Loucy (cell line): ENCODE measurements around the gene CEP135.

Source experiments
- H2AFZ ChIP-seq: fragments of 200-600 bp; sonication (generic); 2 replicates; pipeline ENCODE4 v1.6.0; 2016; ENCODE audit warnings: antibody characterized with exemption, mild to moderate bottlenecking, low read length, moderate library complexity
- H3F3A ChIP-seq: fragments of 200-600 bp; 2 replicates; pipeline ENCODE4 v1.6.0; 2016; ENCODE audit warnings: antibody characterized with exemption, low read depth, mild to moderate bottlenecking
- H3K27me3 ChIP-seq: fragments of 200-600 bp; sonication (generic); 2 replicates; pipeline ENCODE4 v1.6.1; 2014; ENCODE audit warnings: low read length, mild to moderate bottlenecking; ENCODE audit not compliant: insufficient read depth, poor library complexity, severe bottlenecking
- H3K36me3 ChIP-seq: fragments of 200-600 bp; sonication (generic); 2 replicates; pipeline ENCODE4 v1.6.1; 2016; ENCODE audit warnings: low read length; ENCODE audit not compliant: insufficient read depth
- H3K4me1 ChIP-seq: fragments of 200-600 bp; sonication (generic); 2 replicates; pipeline ENCODE4 v1.5.1; 2014; ENCODE audit warnings: low read length, mild to moderate bottlenecking; ENCODE audit not compliant: insufficient read depth, poor library complexity, severe bottlenecking
- H3K4me2 ChIP-seq: fragments of 200-600 bp; sonication (generic); 2 replicates; pipeline ENCODE4 v1.6.0; 2014; ENCODE audit warnings: antibody characterized with exemption, low read length, low read depth, mild to moderate bottlenecking; ENCODE audit not compliant: poor library complexity, severe bottlenecking
- H3K4me3 ChIP-seq: fragments of 200-600 bp; sonication (generic); 2 replicates; pipeline ENCODE4 v1.5.1; 2014; ENCODE audit warnings: low read length, mild to moderate bottlenecking, mixed read lengths; ENCODE audit not compliant: poor library complexity, severe bottlenecking
- H3K79me2 ChIP-seq: fragments of 200-600 bp; sonication (generic); 2 replicates; pipeline ENCODE4 v1.6.1; 2014; ENCODE audit warnings: low read length; ENCODE audit not compliant: insufficient read depth
- H3K9ac ChIP-seq: fragments of 200-600 bp; sonication (generic); 2 replicates; pipeline ENCODE4 v1.6.0; 2014; ENCODE audit warnings: mild to moderate bottlenecking, low read depth, low read length, moderate library complexity; ENCODE audit not compliant: poor library complexity, severe bottlenecking
- H3K9me2 ChIP-seq: fragments of 200-600 bp; sonication (generic); replicated peaks from 2 replicates; pipeline ENCODE4 v1.6.1; 2016; ENCODE audit warnings: low read depth, low read length, mixed read lengths
- H3K9me3 ChIP-seq: fragments of 200-600 bp; sonication (generic); 2 replicates; pipeline ENCODE4 v1.6.1; 2014; ENCODE audit warnings: mild to moderate bottlenecking, antibody characterized with exemption, low read length, low read depth; ENCODE audit not compliant: insufficient read depth
- H4K20me1 ChIP-seq: fragments of 200-600 bp; sonication (generic); 2 replicates; pipeline ENCODE4 v1.6.0; 2014; ENCODE audit warnings: antibody characterized with exemption, low read length, mild to moderate bottlenecking; ENCODE audit not compliant: insufficient read depth, poor library complexity, severe bottlenecking
- EZH2phosphoT487 ChIP-seq: fragments of 200-600 bp; IDR thresholded peaks from 2 replicates; pipeline ENCODE4 v1.6.1; 2018; ENCODE audit warnings: antibody characterized with exemption, mild to moderate bottlenecking, moderate library complexity, borderline replicate concordance
- TF ChIP-seq, protein P1 (sequence below): fragments of 200-600 bp; sonication (generic); conservative IDR thresholded peaks from 2 replicates; pipeline ENCODE4 v1.5.1; 2014; ENCODE audit warnings: mild to moderate bottlenecking, antibody characterized with exemption, low read length

CEP135 gene

DNA sequence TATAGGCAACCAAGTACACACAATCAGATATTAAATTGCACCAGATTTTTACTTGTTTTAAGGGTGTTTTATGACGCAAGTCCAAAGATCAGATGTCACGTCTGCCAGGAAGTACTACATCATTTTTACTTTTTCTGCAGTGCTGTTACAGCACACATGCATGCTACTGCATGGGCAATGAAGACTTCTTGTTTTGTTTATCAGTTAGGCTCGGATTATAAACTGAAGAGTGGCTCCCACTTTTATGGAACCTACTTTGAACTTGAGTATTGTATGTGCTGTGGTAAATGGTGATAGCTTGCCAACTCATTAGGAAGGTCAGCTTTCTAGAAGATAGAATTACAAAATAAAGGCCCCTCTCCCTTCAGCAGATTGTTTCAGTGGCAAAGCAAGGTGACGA lies 131.6 kb downstream of the CEP135 start:
- Histone ChIP-seq H3K4me1 (no peaks in the 10 kb centered on the region), H3K79me2 (no peaks in the 10 kb centered on the region), H2AFZ (no peak overlapping the region), H3K9ac (no peak overlapping the region), H3K9me3 (no peaks in the 10 kb centered on the region), H3F3A (no peaks in the 10 kb centered on the region), H3K4me2 (no peak overlapping the region), H4K20me1 (no peaks in the 10 kb centered on the region), H3K4me3 (no peak overlapping the region), H3K36me3 (no peaks in the 10 kb centered on the region), H3K9me2 (no peaks in the 10 kb centered on the region), H3K27me3 (no peaks in the 10 kb centered on the region)
- TF ChIP-seq EZH2phosphoT487: no peak
- TF ChIP-seq, protein P1, sequence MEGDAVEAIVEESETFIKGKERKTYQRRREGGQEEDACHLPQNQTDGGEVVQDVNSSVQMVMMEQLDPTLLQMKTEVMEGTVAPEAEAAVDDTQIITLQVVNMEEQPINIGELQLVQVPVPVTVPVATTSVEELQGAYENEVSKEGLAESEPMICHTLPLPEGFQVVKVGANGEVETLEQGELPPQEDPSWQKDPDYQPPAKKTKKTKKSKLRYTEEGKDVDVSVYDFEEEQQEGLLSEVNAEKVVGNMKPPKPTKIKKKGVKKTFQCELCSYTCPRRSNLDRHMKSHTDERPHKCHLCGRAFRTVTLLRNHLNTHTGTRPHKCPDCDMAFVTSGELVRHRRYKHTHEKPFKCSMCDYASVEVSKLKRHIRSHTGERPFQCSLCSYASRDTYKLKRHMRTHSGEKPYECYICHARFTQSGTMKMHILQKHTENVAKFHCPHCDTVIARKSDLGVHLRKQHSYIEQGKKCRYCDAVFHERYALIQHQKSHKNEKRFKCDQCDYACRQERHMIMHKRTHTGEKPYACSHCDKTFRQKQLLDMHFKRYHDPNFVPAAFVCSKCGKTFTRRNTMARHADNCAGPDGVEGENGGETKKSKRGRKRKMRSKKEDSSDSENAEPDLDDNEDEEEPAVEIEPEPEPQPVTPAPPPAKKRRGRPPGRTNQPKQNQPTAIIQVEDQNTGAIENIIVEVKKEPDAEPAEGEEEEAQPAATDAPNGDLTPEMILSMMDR: no peak

GRCh38 chr4:56082829-56083228 lies 134.1 kb downstream of the CEP135 start:
- no peaks in the 10 kb centered on the region for H4K20me1 ChIP-seq
- TF ChIP-seq, protein P1: no peak
- H3K4me3 ChIP-seq: no peak overlapping the region
- peaks cover 3% of the 10 kb centered on the region for H3K4me1 ChIP-seq
- H3K79me2 ChIP-seq: no peaks in the 10 kb centered on the region
- H3K4me2 ChIP-seq: no peak overlapping the region
- H3K36me3 ChIP-seq: no peaks in the 10 kb centered on the region
- H3F3A ChIP-seq: no peaks in the 10 kb centered on the region
- H3K9me2 ChIP-seq: no peaks in the 10 kb centered on the region
- H3K27me3 ChIP-seq: no peaks in the 10 kb centered on the region
- no peak overlapping the region for H3K9ac ChIP-seq
- no peak overlapping the region for H2AFZ ChIP-seq
- H3K9me3 ChIP-seq: no peaks in the 10 kb centered on the region
